GM12878 (cell line): ENCODE measurements around the gene FRMD3. TPM values are rescaled to one million over a fixed set of nuclear protein-coding genes. Genes with fewer than 3 reads are reported as not detected.

Experiments used
- ATAC-seq: fragments of 200-7000 bp; cut with Tn5 transposase; 3 replicates; pipeline ENCODE4 v1.9.1; 2020; ENCODE audit warnings: mild to moderate bottlenecking, moderate library complexity
- BruUV-seq: library from RNA; stranded (reverse); fragments of 400-500 nt; replicated peaks from 2 replicates; lab custom pipeline; 2021; lab: Mats Ljungman, UMichigan
- CTCF ChIA-PET: fragments of 300-600 bp; sonication (Branson Sonifier 250); formaldehyde crosslinking; extraction: SDS; loops from one replicate; lab custom pipeline; 2021; ENCODE audit warnings: inconsistent platforms; lab: Yijun Ruan, JAX
- POLR2A ChIA-PET: fragments of 350-600 bp; formaldehyde crosslinking; extraction: SDS; loops from one replicate; lab custom pipeline; 2021; ENCODE audit warnings: inconsistent platforms; lab: Charles Lee
- RAD21 ChIA-PET: fragments of 300-600 bp; sonication (Branson Sonifier 250); formaldehyde crosslinking; loops from one replicate; lab custom pipeline; 2023; ENCODE audit warnings: antibody characterized with exemption; ENCODE audit not compliant: unreplicated experiment; lab: Charles Lee
- SMC1A ChIA-PET: fragments of 300-600 bp; sonication (Branson Sonifier 250); formaldehyde crosslinking; loops from one replicate; lab custom pipeline; 2023; ENCODE audit not compliant: unreplicated experiment, uncharacterized antibody; lab: Charles Lee
- DNase-seq: peaks from one replicate; pipeline ENCODE4 v3.0.0-alpha.2; 2011; ENCODE audit warnings: low read depth, low spot score
- FAIRE-seq: peaks from 3 replicates; lab custom pipeline; 2011; peaks lifted over from hg19 to GRCh38; lab: Jason Lieb, UNC
- H2AFZ ChIP-seq: 2 replicates; pipeline ENCODE4 v1.6.0; 2011; ENCODE audit warnings: low read depth, low read length, control low read depth; ENCODE audit not compliant: control insufficient read depth
- H3K27ac ChIP-seq: 2 replicates; pipeline ENCODE4 v1.5.1; 2011; ENCODE audit warnings: control low read depth; ENCODE audit not compliant: control insufficient read depth, insufficient read depth
- H3K27me3 ChIP-seq, 2 experiments: replicated peaks in 1 of 2; 2 replicates each; pipeline versions ENCODE4 v1.6.0 to v1.6.1; 2011; ENCODE audit warnings: low read length in 1 of 2; ENCODE audit not compliant: control insufficient read depth in 2 of 2, insufficient read depth in 2 of 2
- H3K36me3 ChIP-seq, 2 experiments: 2 replicates each; pipeline ENCODE4 v1.5.1; 2011; ENCODE audit warnings: low read length in 1 of 2; ENCODE audit not compliant: control insufficient read depth in 2 of 2, insufficient read depth in 2 of 2
- H3K4me1 ChIP-seq: 2 replicates; pipeline ENCODE4 v1.6.1; 2011; ENCODE audit warnings: mild to moderate bottlenecking, low read length, moderate library complexity, mixed read lengths; ENCODE audit not compliant: control insufficient read depth, insufficient read depth
- H3K4me2 ChIP-seq: 2 replicates; pipeline ENCODE4 v1.6.0; 2011; ENCODE audit warnings: control low read depth; ENCODE audit not compliant: control insufficient read depth, insufficient read depth
- H3K4me3 ChIP-seq: fragments of 200-600 bp; sonication (generic); 2 replicates; pipeline ENCODE4 v1.5.1; 2016
- H3K79me2 ChIP-seq: 2 replicates; pipeline ENCODE4 v1.6.0; 2011; ENCODE audit warnings: low read length; ENCODE audit not compliant: control insufficient read depth, insufficient read depth
- H3K9ac ChIP-seq: 2 replicates; pipeline ENCODE4 v1.8.0; 2011; ENCODE audit warnings: low read length, control low read depth, mixed read lengths; ENCODE audit not compliant: control insufficient read depth, insufficient read depth
- H3K9me3 ChIP-seq: replicated peaks from 3 replicates; pipeline ENCODE4 v1.5.1; 2011; ENCODE audit warnings: mild to moderate bottlenecking, low read length; ENCODE audit not compliant: control insufficient read depth, insufficient read depth
- H4K20me1 ChIP-seq: 2 replicates; pipeline ENCODE4 v1.6.0; 2011; ENCODE audit not compliant: control insufficient read depth, insufficient read depth
- BCL11A ChIP-seq: IDR thresholded peaks from 2 replicates; pipeline ENCODE4 v1.6.1; 2011; ENCODE audit warnings: low read depth, low read length
- CBFB ChIP-seq: IDR thresholded peaks from 2 replicates; pipeline ENCODE4 v1.6.1; 2016; ENCODE audit warnings: antibody characterized with exemption, low read depth
- EP300 ChIP-seq, 2 experiments: fragments of 150-350 bp in 1 of 2; IDR thresholded peaks; 2 replicates each; pipeline ENCODE4 v1.6.1; 2011 to 2012; ENCODE audit warnings: low read depth in 2 of 2, low read length in 2 of 2, borderline replicate concordance in 1 of 2, improper control_type of control experiment in 1 of 2, inconsistent platforms in 1 of 2; ENCODE audit not compliant: control insufficient read depth in 1 of 2
- FOS ChIP-seq: IDR thresholded peaks from 3 replicates; pipeline ENCODE4 v1.6.1; 2011; ENCODE audit warnings: borderline replicate concordance; ENCODE audit not compliant: insufficient read length; ENCODE audit errors: extremely low read depth
- FOXM1 ChIP-seq: IDR thresholded peaks from 2 replicates; pipeline ENCODE4 v1.6.1; 2012; ENCODE audit warnings: low read depth, mild to moderate bottlenecking, inconsistent platforms, low read length, moderate library complexity
- IRF4 ChIP-seq: IDR thresholded peaks from 2 replicates; pipeline ENCODE4 v1.6.1; 2011; ENCODE audit warnings: low read depth, low read length
- MYB ChIP-seq: fragments of 150-350 bp; IDR thresholded peaks from 2 replicates; pipeline ENCODE4 v1.6.1; 2014; ENCODE audit warnings: mild to moderate bottlenecking, low read depth, low read length, borderline replicate concordance
- NR2C2 ChIP-seq: IDR thresholded peaks from 2 replicates; pipeline ENCODE4 v1.6.1; 2011; ENCODE audit warnings: borderline replicate concordance, low read depth; ENCODE audit not compliant: control insufficient read depth, insufficient read length
- NRF1 ChIP-seq: conservative IDR thresholded peaks from 2 replicates; pipeline ENCODE4 v1.6.1; 2011; ENCODE audit warnings: mild to moderate bottlenecking, low read depth, low read length, improper control_type of control experiment
- PAX8 ChIP-seq: fragments of 450-650 bp; IDR thresholded peaks from 2 replicates; pipeline ENCODE4 v1.6.1; 2017; ENCODE audit warnings: mild to moderate bottlenecking, moderate library complexity
- STAT3 ChIP-seq: IDR thresholded peaks from 2 replicates; pipeline ENCODE4 v1.6.1; 2011; ENCODE audit warnings: low read depth, low read length, improper control_type of control experiment
- YY1 ChIP-seq: IDR thresholded peaks from 2 replicates; pipeline ENCODE4 v1.6.1; 2011; ENCODE audit warnings: low read depth, mild to moderate bottlenecking, low read length
- ZNF217 ChIP-seq: fragments of 450-650 bp; IDR thresholded peaks from 2 replicates; pipeline ENCODE4 v1.6.1; 2017; ENCODE audit warnings: antibody characterized with exemption, mild to moderate bottlenecking
- WGBS: methylation state at CpG from one replicate; pipeline ENCODE4 v1.1.6; 2016; ENCODE audit warnings: low lambda C conversion rate; ENCODE audit not compliant: insufficient replicate concordance, insufficient coverage; ENCODE audit errors: missing lambda C conversion rate; 5-methylcytosine and 5-hydroxymethylcytosine counted together
- in situ Hi-C: fragments of 300-500 bp; cut with MboI; formaldehyde crosslinking; loops from 9 replicates; pipeline ENCODE4 v1.14.3; 2018; ENCODE audit warnings: mixed read lengths
- intact Hi-C: fragments of 100-400 bp; cut with micrococcal nuclease; formaldehyde crosslinking; loops from one replicate; pipeline ENCODE4 v1.14.2; 2022; ENCODE audit not compliant: unreplicated experiment
- polyA plus RNA-seq, 11 experiments: library from polyadenylated mRNA; depleted of rRNA in 4 of 11; unstranded in 6 of 11; stranded (reverse) in 5 of 11; fragments of >200 nt; fragmentation: Nextera tagmentation in 4 of 11; fragmentation: Illumina TruSeq in 1 of 11; extraction: Ambion mirVana in 4 of 11; extraction: Trizol in 1 of 11; gene quantifications; 1 replicate in 1 of 11; 2 replicates in 10 of 11; pipeline versions ENCODE4 v1.2.1 to v1.2.3, GENCODE V29; 2011 to 2016; ENCODE audit warnings: inconsistent platforms in 2 of 11, missing spikeins in 2 of 11, low read depth in 1 of 11
- total RNA-seq, 4 experiments: library from RNA; depleted of rRNA in 3 of 4; stranded (reverse); fragments of >200 nt in 3 of 4; fragmentation: Illumina TruSeq in 1 of 4; extraction: Trizol in 1 of 4; gene quantifications; 2 replicates each; pipeline versions ENCODE4 v1.2.1 to v1.2.3, GENCODE V29; 2013 to 2021
- TF ChIP-seq, protein P1 (sequence below): IDR thresholded peaks from 2 replicates; pipeline ENCODE4 v1.6.1; 2011; ENCODE audit warnings: borderline replicate concordance, low read depth, mild to moderate bottlenecking, moderate library complexity, mixed read lengths, low read length; ENCODE audit not compliant: insufficient read depth; ENCODE audit errors: extremely low read length
- TF ChIP-seq, protein P2 (sequence below): fragments of 450-650 bp; formaldehyde crosslinking; IDR thresholded peaks from 2 replicates; pipeline ENCODE4 v1.5.0; 2022; ENCODE audit warnings: mild to moderate bottlenecking, missing genetic modification characterization
- TF ChIP-seq, protein P3 (sequence below): IDR thresholded peaks from 2 replicates; pipeline ENCODE4 v1.6.1; 2011; ENCODE audit warnings: mild to moderate bottlenecking, low read depth, low read length, moderate library complexity; ENCODE audit not compliant: insufficient replicate concordance

The FRMD3 gene
- total and polyA plus RNA-seq, 10 of the 15 experiments (the other 5 are each of a cell fraction or from before 2014, with no cell fraction given): 0.04 to 0.68 (median 0.21) TPM; not detected in 1

DNA sequence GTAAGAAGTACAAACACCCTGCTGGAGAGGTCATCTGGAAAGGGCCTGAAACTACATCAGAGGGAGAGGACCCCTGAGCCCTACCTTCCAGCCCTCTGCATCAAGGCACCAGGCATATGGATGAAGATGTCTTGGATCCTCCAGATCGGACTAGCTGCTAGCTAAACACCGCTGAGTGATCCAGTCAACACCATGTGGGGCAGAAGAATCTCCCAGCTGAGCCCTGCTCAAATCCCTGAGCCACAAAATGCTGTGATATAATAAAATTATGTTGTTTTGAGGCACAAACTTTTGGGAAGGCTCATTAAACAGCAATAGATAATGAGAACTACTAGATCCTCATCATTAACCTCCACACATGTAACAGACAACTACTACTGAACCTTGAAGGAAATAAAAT is 155.2 kb downstream of the FRMD3 start:
- no peaks in the 10 kb centered on the region for H3K27me3 ChIP-seq
- H3K79me2 ChIP-seq: no peaks in the 10 kb centered on the region
- DNase-seq (no peak), FAIRE-seq (no peak), ATAC-seq (no peak)
- no peaks in the 10 kb centered on the region; the same call in 2 of the 3 replicates for H3K9me3 ChIP-seq
- no peaks in the 10 kb centered on the region for H4K20me1 ChIP-seq
- no peak overlapping the region for H3K4me2 ChIP-seq
- no peaks in the 10 kb centered on the region for H3K36me3 ChIP-seq
- no peak overlapping the region for H2AFZ ChIP-seq
- H3K9ac ChIP-seq: no peak overlapping the region
- CTCF ChIA-PET: interaction anchor here (1.1 kb wide), 1 partner anchor 163 kb away, joined by 4 read pairs; no protein-coding TSS in a partner anchor
- RAD21 ChIA-PET: no interaction called here
- no peaks in the 10 kb centered on the region for H3K4me1 ChIP-seq
- no peak overlapping the region for H3K4me3 ChIP-seq
- SMC1A ChIA-PET: interaction anchor here (1.2 to 1.3 kb wide), 3 partner anchors 10 to 161 kb away, joined by 3 to 6 read pairs (median 3); no protein-coding TSS in a partner anchor
- no TSS peak for BruUV-seq
- H3K27ac ChIP-seq: no peak overlapping the region
- POLR2A ChIA-PET: no interaction called here
- TF ChIP-seq YY1 (no peak), BCL11A (no peak), PAX8 (no peak), ZNF217 (no peak), EP300 (IDR thresholded peaks at IDR 0.05; ENCODE audit: borderline replicate concordance in 1 of 2, control insufficient read depth in 1 of 2, low read depth in 2 of 2, low read length in 2 of 2) (no peak), NR2C2 (no peak), NRF1 (no peak), STAT3 (no peak), IRF4 (no peak), CBFB (no peak), MYB (no peak), FOXM1 (no peak), FOS (no peak)
- TF ChIP-seq, protein P1, sequence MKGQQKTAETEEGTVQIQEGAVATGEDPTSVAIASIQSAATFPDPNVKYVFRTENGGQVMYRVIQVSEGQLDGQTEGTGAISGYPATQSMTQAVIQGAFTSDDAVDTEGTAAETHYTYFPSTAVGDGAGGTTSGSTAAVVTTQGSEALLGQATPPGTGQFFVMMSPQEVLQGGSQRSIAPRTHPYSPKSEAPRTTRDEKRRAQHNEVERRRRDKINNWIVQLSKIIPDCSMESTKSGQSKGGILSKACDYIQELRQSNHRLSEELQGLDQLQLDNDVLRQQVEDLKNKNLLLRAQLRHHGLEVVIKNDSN: no peak
- TF ChIP-seq, protein P2, sequence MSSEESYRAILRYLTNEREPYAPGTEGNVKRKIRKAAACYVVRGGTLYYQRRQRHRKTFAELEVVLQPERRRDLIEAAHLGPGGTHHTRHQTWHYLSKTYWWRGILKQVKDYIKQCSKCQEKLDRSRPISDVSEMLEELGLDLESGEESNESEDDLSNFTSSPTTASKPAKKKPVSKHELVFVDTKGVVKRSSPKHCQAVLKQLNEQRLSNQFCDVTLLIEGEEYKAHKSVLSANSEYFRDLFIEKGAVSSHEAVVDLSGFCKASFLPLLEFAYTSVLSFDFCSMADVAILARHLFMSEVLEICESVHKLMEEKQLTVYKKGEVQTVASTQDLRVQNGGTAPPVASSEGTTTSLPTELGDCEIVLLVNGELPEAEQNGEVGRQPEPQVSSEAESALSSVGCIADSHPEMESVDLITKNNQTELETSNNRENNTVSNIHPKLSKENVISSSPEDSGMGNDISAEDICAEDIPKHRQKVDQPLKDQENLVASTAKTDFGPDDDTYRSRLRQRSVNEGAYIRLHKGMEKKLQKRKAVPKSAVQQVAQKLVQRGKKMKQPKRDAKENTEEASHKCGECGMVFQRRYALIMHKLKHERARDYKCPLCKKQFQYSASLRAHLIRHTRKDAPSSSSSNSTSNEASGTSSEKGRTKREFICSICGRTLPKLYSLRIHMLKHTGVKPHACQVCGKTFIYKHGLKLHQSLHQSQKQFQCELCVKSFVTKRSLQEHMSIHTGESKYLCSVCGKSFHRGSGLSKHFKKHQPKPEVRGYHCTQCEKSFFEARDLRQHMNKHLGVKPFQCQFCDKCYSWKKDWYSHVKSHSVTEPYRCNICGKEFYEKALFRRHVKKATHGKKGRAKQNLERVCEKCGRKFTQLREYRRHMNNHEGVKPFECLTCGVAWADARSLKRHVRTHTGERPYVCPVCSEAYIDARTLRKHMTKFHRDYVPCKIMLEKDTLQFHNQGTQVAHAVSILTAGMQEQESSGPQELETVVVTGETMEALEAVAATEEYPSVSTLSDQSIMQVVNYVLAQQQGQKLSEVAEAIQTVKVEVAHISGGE: no peak
- TF ChIP-seq, protein P3, sequence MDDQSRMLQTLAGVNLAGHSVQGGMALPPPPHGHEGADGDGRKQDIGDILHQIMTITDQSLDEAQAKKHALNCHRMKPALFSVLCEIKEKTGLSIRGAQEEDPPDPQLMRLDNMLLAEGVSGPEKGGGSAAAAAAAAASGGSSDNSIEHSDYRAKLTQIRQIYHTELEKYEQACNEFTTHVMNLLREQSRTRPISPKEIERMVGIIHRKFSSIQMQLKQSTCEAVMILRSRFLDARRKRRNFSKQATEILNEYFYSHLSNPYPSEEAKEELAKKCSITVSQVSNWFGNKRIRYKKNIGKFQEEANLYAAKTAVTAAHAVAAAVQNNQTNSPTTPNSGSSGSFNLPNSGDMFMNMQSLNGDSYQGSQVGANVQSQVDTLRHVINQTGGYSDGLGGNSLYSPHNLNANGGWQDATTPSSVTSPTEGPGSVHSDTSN: no peak
- in situ Hi-C loops (no loop called here), intact Hi-C loops (no loop called here)
- WGBS: 15% methylated on average over 2 of the region's 2 CpGs
